PC-9 (cell line): ENCODE data around the gene SLC35F3. TPM values are rescaled to one million over a fixed set of nuclear protein-coding genes. Genes with fewer than 3 reads are reported as not detected.

ENCODE experiments used
- BruUV-seq: library from RNA; stranded (reverse); fragments of 400-500 nt; replicated peaks from 2 replicates; lab custom pipeline; 2021; lab: Mats Ljungman, UMichigan
- CTCF ChIA-PET: fragments of 300-600 bp; sonication (Branson Sonifier 250); formaldehyde crosslinking; loops from one replicate; lab custom pipeline; 2022; ENCODE audit warnings: antibody characterized with exemption; lab: Charles Lee
- POLR2A ChIA-PET: fragments of 300-600 bp; sonication (Branson Sonifier 250); formaldehyde crosslinking; loops from one replicate; lab custom pipeline; 2022; ENCODE audit warnings: antibody characterized with exemption; ENCODE audit not compliant: unreplicated experiment; lab: Charles Lee
- DNase-seq, 2 experiments: peaks; one replicate each; pipeline versions ENCODE4 v3.0.0 to v3.0.0-alpha.2; 2015 to 2022; ENCODE audit warnings: mixed read lengths in 1 of 2
- H2AFZ ChIP-seq: fragments of 200-600 bp; sonication (generic); 2 replicates; pipeline ENCODE4 v1.8.1; 2017; ENCODE audit warnings: antibody characterized with exemption
- H3F3A ChIP-seq: fragments of 200-600 bp; sonication (generic); 2 replicates; pipeline ENCODE4 v1.8.1; 2017; ENCODE audit warnings: antibody characterized with exemption, mild to moderate bottlenecking, low read depth; ENCODE audit not compliant: insufficient read depth
- H3K27ac ChIP-seq: fragments of 200-600 bp; sonication (generic); 2 replicates; pipeline ENCODE4 v1.6.1; 2016; ENCODE audit warnings: mixed run types
- H3K27me3 ChIP-seq: fragments of 200-600 bp; sonication (generic); 2 replicates; pipeline ENCODE4 v1.6.1; 2016; ENCODE audit warnings: low read depth, mixed run types; ENCODE audit not compliant: insufficient read depth
- H3K36me3 ChIP-seq: fragments of 200-600 bp; sonication (generic); 2 replicates; pipeline ENCODE4 v1.6.1; 2016; ENCODE audit warnings: low read depth, mixed run types
- H3K4me1 ChIP-seq: fragments of 200-600 bp; sonication (generic); replicated peaks from 2 replicates; pipeline ENCODE4 v1.6.1; 2016; ENCODE audit warnings: mixed run types; ENCODE audit not compliant: insufficient read depth
- H3K4me2 ChIP-seq: fragments of 200-600 bp; sonication (generic); 2 replicates; pipeline ENCODE4 v1.6.1; 2017; ENCODE audit warnings: mixed run types
- H3K4me3 ChIP-seq: fragments of 200-600 bp; sonication (generic); 2 replicates; pipeline ENCODE4 v1.6.1; 2016; ENCODE audit warnings: mixed run types
- H3K79me2 ChIP-seq: fragments of 200-600 bp; sonication (generic); 2 replicates; pipeline ENCODE4 v1.6.1; 2017; ENCODE audit warnings: low read depth, mixed run types
- H3K9me2 ChIP-seq: fragments of 200-600 bp; sonication (generic); 2 replicates; pipeline ENCODE4 v1.8.1; 2017; ENCODE audit warnings: mild to moderate bottlenecking; ENCODE audit not compliant: insufficient read depth
- H3K9me3 ChIP-seq: fragments of 200-600 bp; sonication (generic); 2 replicates; pipeline ENCODE4 v1.8.1; 2016; ENCODE audit warnings: low read depth; ENCODE audit not compliant: insufficient read depth
- H4K20me1 ChIP-seq: fragments of 200-600 bp; sonication (generic); 2 replicates; pipeline ENCODE4 v1.8.1; 2017; ENCODE audit not compliant: insufficient read depth
- CTCF ChIP-seq: fragments of 200-600 bp; sonication (generic); conservative IDR thresholded peaks from 2 replicates; pipeline ENCODE4 v1.6.1; 2017; ENCODE audit warnings: mixed run types, antibody characterized with exemption, mild to moderate bottlenecking, moderate library complexity
- EZH2 ChIP-seq: fragments of 200-600 bp; sonication (generic); IDR thresholded peaks from 2 replicates; pipeline ENCODE4 v1.8.0; 2017; ENCODE audit warnings: antibody characterized with exemption, low read depth
- intact Hi-C: fragments of 100-400 bp; cut with micrococcal nuclease; formaldehyde crosslinking; loops from one replicate; pipeline ENCODE4 v1.10.0; 2022; ENCODE audit not compliant: unreplicated experiment
- total RNA-seq: library from RNA; stranded (reverse); gene quantifications from 2 replicates; pipeline ENCODE4 v1.2.3, GENCODE V29; 2021

SLC35F3 gene
- total RNA-seq, 1 experiment from 2014 or later = 6.1 TPM

GRCh38 chr1:234007684-234008083 lies 103.2 kb downstream of the SLC35F3 start:
- H3K27ac ChIP-seq = no peak overlapping the region
- H3K4me3 ChIP-seq = no peak overlapping the region
- H4K20me1 ChIP-seq = no peaks in the 10 kb centered on the region
- H3K4me1 ChIP-seq = no peaks in the 10 kb centered on the region
- peaks cover 6% of the 10 kb centered on the region; the same call in 1 of the 2 replicates for H3K9me3 ChIP-seq
- no TSS peak for BruUV-seq
- no peaks in the 10 kb centered on the region for H3K27me3 ChIP-seq
- H3F3A ChIP-seq = no peaks in the 10 kb centered on the region
- DNase-seq = no peak
- H2AFZ ChIP-seq = no peak overlapping the region
- CTCF ChIA-PET = no interaction called here
- intact Hi-C loops = no loop called here
- H3K36me3 ChIP-seq = no peaks in the 10 kb centered on the region
- no peak for TF ChIP-seq EZH2
- no peak for TF ChIP-seq CTCF
- H3K9me2 ChIP-seq = no peaks in the 10 kb centered on the region; the same call in 1 of the 2 replicates
- POLR2A ChIA-PET = no interaction called here
- no peaks in the 10 kb centered on the region for H3K79me2 ChIP-seq
- no peak overlapping the region for H3K4me2 ChIP-seq

GRCh38 chr1:234008591-234008990 lies 104.1 kb downstream of the SLC35F3 start:
- H3K27ac ChIP-seq = no peak overlapping the region
- BruUV-seq = no TSS peak
- TF ChIP-seq CTCF = no peak
- no peak for TF ChIP-seq EZH2

GRCh38 chr1:234009668-234010067 lies 105.2 kb downstream of the SLC35F3 start:
- BruUV-seq = no TSS peak
- CTCF ChIA-PET = no interaction called here
- H3K27ac ChIP-seq = no peak overlapping the region
- H3K27me3 ChIP-seq = no peaks in the 10 kb centered on the region
- no peaks in the 10 kb centered on the region for H3F3A ChIP-seq
- no peaks in the 10 kb centered on the region for H4K20me1 ChIP-seq
- POLR2A ChIA-PET = no interaction called here
- intact Hi-C loops = no loop called here
- no peak overlapping the region for H3K4me2 ChIP-seq
- H3K9me2 ChIP-seq = no peaks in the 10 kb centered on the region; the same call in 1 of the 2 replicates
- no peak for DNase-seq
- H3K4me1 ChIP-seq = no peaks in the 10 kb centered on the region
- no peak overlapping the region for H2AFZ ChIP-seq
- no peak overlapping the region for H3K4me3 ChIP-seq
- TF ChIP-seq CTCF = no peak
- TF ChIP-seq EZH2 = no peak
- no peaks in the 10 kb centered on the region for H3K36me3 ChIP-seq
- peaks cover 6% of the 10 kb centered on the region for H3K9me3 ChIP-seq
- H3K79me2 ChIP-seq = no peaks in the 10 kb centered on the region

More at GRCh38 chr1:234008591-234008990, 104.1 kb downstream of the SLC35F3 start:
- no peaks in the 10 kb centered on the region for H3K4me1 ChIP-seq
- no peak overlapping the region for H3K4me3 ChIP-seq
- no peaks in the 10 kb centered on the region for H3F3A ChIP-seq
- H3K9me3 ChIP-seq = peaks cover 6% of the 10 kb centered on the region; the same call in 1 of the 2 replicates
- intact Hi-C loops = no loop called here
- H4K20me1 ChIP-seq = no peaks in the 10 kb centered on the region
- no peak overlapping the region for H3K4me2 ChIP-seq
- ChIA-PET CTCF (no interaction called here), POLR2A (no interaction called here)
- DNase-seq = no peak
- no peaks in the 10 kb centered on the region for H3K79me2 ChIP-seq
- H3K27me3 ChIP-seq = no peaks in the 10 kb centered on the region
- H2AFZ ChIP-seq = no peak overlapping the region
- H3K9me2 ChIP-seq = no peaks in the 10 kb centered on the region; the same call in 1 of the 2 replicates
- no peaks in the 10 kb centered on the region for H3K36me3 ChIP-seq
